ENCODE results near the gene MORN1.

The MORN1 gene

DNA sequence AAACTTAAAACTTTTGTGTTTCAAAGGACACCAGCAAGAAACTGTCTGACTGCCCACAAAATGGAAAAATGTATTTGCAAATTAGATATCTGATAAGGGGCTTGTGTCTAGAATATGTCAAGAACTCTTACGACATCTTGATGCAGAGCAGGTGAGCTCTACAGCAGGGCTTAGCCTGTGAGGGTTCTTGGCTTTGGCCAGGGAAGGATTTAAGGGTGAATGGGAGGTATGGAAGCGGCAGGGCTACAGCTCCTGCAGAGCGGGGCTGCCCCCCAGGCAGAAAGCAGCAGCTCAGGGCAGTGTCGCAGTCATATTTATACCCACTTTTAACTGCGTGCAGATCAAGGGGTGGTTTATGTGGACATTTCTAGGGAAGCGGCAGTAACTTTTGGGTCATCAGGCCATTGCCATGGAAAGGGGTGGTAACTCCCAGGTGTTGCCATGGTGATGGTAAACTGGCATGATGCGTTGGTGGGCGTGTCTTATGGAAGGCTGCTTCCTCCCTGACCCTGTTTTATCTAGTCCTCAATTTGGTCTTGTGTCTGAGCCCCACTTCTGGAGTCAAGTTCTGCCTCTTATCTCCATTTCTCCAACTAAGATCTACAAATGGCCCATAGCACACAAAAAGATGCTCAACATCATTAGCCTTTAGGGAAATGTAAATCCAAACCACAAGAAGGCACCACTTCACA is 23.2 kb downstream of the MORN1 start:
- DNase-seq (ENCODE audit: low read depth in 1 of 2, low spot score in 1 of 2) = no peak
- in situ Hi-C loops (cut with HindIII; ENCODE audit: low pct_unique_long_range_greater_than_20kb, low sequenced_read_pairs) = no loop called here

DNA sequence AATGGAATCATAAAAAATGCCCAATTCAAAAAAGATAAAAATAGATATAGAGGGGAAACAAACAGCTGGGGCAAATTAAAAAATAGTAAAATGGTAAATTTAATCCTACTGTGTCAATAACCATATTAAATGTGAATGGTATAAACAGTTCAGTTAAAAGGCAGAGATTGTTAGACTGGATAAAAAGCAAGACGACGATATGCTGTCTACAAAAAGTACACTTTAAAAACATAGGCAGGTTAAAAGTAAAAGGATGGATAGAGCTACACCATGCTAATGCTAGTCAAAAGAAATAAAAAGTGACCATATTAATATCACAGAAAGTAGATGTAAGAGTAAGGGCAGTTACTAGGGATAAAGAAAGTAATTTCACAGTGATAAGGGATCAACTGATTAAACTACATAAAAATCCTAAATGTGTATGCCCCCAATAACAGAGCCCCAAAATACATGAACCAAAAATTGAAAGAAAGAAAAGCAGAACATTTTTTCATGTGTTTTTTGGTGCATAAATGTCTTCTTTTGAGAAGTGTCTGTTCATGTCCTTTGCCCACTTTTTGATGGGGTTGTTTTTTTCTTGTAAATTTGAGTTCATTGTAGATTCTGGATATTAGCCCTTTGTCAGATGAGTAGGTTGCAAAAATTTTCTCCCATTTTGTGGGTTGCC is 27.4 kb downstream of the MORN1 start:
- DNase-seq (ENCODE audit: low read depth in 1 of 2, low spot score in 1 of 2) = no peak
- in situ Hi-C loops (cut with HindIII; ENCODE audit: low pct_unique_long_range_greater_than_20kb, low sequenced_read_pairs) = no loop called here

More for the DNA sequence above, 23.2 kb downstream of the MORN1 start:
- TF ChIP-seq JUND (IDR thresholded peaks at IDR 0.05; ENCODE audit: low read depth) = no peak

DNA sequence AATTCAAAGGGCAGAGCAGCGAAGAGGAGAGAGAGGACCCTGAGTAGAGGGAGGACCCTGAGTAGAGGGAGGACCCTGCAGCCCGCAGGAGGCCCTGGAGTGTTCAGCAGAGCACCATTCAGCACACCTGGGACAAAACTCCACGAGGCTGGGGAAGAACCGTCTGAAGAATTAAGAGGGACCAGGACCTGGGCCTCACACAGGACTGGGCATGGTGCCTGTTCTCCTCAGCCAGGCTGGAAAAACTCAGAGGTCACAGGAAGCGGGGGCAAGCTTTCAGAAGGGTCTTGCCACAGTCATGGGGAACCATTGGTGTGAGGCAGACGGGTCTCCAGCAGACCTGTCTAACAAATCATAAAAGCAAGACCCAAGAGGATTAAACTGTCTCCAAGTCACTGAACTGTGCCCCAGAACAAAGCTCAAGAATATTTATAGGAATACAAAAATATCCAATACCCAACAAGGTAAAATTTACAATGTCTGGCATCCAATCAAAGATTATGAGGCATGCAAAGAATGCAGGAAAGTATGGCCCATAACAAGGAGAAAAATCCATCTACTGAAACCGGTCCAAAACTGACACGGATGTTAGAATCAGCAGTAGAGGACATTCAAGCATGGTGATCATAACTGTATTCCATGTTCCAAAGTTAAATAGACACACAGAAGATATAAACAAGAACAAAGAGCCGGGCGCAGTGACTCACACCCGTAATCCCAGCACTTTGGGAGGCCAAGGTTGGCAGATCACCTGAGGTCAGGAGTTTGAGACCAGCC is 30.6 kb downstream of the MORN1 start:
- DNase-seq (ENCODE audit: low read depth in 1 of 2, low spot score in 1 of 2) = no peak
- TF ChIP-seq JUND (IDR thresholded peaks at IDR 0.05; ENCODE audit: low read depth) = no peak
- in situ Hi-C loops (cut with HindIII; ENCODE audit: low pct_unique_long_range_greater_than_20kb, low sequenced_read_pairs) = no loop called here

More for the DNA sequence above, 27.4 kb downstream of the MORN1 start:
- no peak for TF ChIP-seq JUND (IDR thresholded peaks at IDR 0.05; ENCODE audit: low read depth)

- no peak for DNase-seq (ENCODE audit: low read depth in 1 of 2, low spot score in 1 of 2)
- TF ChIP-seq JUND (IDR thresholded peaks at IDR 0.05; ENCODE audit: low read depth) = no peak
- in situ Hi-C loops (cut with HindIII; ENCODE audit: low pct_unique_long_range_greater_than_20kb, low sequenced_read_pairs) = no loop called here
Measured at GRCh38 chr1:2358651-2359640, 32.4 kb downstream of the MORN1 start.

GRCh38 chr1:2358072-2358471 is 33.3 kb downstream of the MORN1 start:
- no peak for TF ChIP-seq JUND (IDR thresholded peaks at IDR 0.05; ENCODE audit: low read depth)
- no peak for DNase-seq (ENCODE audit: low read depth in 1 of 2, low spot score in 1 of 2)
- in situ Hi-C loops (cut with HindIII; ENCODE audit: low pct_unique_long_range_greater_than_20kb, low sequenced_read_pairs) = no loop called here

DNA sequence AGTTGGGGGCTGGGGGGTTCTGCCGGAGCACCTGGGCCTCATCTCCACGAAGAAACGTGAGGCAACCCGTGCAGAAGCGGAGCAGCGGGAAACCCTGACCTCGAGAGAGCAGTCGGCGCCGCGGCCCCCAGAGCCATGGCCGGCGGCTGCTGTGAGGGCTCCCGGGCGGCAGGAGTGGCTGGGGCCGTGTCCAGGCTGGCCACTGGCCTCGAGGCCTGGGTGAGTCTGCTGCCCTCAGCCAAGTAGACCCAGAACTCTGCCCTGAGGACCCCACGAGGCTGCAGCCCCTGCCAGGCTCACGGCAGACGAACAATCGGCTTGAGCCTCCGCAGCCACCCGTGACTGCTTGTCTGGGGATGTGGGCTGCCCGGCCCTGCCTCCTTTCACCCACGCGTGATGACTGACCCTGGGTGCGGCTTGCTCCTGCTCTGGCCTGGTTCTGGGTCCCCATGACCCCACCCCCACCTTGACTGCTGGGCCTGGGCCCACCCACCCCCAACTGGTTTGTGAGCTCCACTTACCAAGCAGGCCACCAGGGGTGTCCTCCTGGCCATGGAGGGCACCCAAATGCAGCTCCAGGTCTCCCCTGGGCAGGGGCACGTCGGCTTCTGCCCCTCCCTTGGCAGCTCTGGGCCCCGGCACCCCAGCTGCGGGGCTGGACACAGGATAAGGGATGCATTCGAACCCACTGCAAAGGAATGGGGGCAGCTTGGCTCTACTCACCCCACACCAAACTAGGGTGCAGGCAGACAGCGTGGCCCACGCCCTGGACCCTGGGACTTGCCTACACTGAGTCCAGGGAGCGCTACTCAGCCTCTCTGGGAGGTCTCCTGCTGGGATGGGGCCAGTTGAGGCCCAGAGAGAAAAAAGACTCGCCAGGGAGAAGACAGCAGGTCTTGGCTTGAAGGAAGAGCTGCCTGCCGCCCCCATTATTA is 34.2 kb downstream of the MORN1 start:
- no peak for DNase-seq (ENCODE audit: low read depth in 1 of 2, low spot score in 1 of 2)
- TF ChIP-seq JUND (IDR thresholded peaks at IDR 0.05; ENCODE audit: low read depth) = no peak
- in situ Hi-C loops (cut with HindIII; ENCODE audit: low pct_unique_long_range_greater_than_20kb, low sequenced_read_pairs) = no loop called here

GRCh38 chr1:2356401-2356800 is 35.0 kb downstream of the MORN1 start:
- TF ChIP-seq JUND (IDR thresholded peaks at IDR 0.05; ENCODE audit: low read depth) = no peak
- in situ Hi-C loops (cut with HindIII; ENCODE audit: low pct_unique_long_range_greater_than_20kb, low sequenced_read_pairs) = no loop called here
- DNase-seq (ENCODE audit: low read depth in 1 of 2, low spot score in 1 of 2) = no peak

DNA sequence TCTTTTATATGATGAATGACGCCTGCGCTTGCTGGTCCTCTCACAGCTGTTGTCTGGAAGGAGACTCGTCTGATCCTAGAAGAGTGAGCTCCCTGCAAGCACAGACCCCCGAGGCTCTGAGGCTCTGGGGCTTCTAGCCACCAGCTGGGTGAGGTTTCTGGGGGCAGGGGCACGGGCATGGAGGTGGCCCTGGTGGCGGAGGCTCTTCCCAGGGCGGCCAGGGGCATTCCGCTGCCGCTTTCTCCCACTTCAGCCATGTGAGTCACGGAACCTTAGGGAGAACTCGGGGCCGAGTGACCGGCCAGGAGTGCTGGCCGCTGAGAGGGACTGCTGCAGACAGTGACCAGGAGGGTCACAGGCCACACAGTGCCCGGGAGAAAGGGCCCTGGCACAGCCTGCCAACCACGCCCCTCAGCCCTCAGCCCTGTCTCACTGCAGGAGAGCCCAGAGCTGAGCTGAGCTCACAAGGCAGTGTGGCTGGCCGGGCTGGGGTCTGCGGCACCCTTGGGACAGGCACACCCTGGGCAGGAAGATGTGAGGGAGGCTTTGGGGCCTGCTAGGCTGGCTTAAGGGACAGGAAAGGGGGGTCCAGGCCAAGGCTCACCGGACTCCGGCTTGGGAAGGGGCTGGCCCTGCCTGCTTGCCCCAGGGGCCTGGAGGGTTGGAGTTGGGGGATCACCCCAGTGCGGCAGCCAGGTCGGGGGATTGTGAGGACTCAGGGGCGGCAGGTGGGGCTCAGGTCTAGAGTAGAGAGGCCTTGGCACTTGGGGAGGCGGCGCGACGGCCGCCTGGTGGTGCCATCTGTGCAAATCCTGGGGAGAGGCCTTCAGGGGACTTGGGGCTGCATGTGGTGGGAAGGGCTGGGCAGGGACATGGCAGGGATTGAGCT is 35.7 kb downstream of the MORN1 start:
- TF ChIP-seq JUND (IDR thresholded peaks at IDR 0.05; ENCODE audit: low read depth) = no peak
- in situ Hi-C loops (cut with HindIII; ENCODE audit: low pct_unique_long_range_greater_than_20kb, low sequenced_read_pairs) = no loop called here
- no peak for DNase-seq (ENCODE audit: low read depth in 1 of 2, low spot score in 1 of 2)

- in situ Hi-C loops (cut with HindIII; ENCODE audit: low pct_unique_long_range_greater_than_20kb, low sequenced_read_pairs) = no loop called here
- DNase-seq (ENCODE audit: low read depth in 1 of 2, low spot score in 1 of 2) = no peak
- no peak for TF ChIP-seq JUND (IDR thresholded peaks at IDR 0.05; ENCODE audit: low read depth)
Measured at GRCh38 chr1:2354511-2355372, 36.6 kb downstream of the MORN1 start.
